ENCODE data around the gene SFMBT2.

Gene SFMBT2

DNA sequence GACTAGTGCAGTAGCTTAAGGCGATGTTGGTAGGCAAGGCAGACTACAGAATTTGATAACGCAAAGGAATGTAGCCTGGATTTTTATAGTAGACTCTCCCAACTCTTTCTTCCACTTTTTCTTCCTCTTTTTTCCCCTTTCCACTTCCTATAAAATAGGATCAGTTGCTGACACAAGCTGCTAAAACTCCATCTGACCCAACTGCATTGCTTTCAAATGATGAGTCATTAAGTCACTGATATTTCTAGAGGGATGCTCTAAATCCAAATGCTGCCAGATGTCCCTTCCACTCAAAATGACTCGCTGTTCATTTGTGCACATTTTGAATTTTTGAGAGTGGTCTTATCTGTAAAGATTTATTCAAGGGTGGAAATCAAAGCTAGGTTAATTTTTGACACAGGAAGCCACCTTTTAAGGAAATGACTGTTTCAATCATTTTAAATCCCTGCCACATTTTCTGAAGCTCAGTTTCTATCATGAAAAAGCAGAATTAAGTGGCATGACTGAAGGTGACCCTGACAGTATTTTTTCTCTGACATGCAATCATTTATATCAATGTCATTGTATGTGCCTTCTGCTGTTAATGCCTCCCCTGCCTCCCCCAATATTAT lies 25.8 kb upstream of the SFMBT2 start:
- in situ Hi-C loops (cut with HindIII; ENCODE audit: low pct_unique_long_range_greater_than_20kb, low sequenced_read_pairs) = no loop called here
- TF ChIP-seq JUND (IDR thresholded peaks at IDR 0.05; ENCODE audit: low read depth) = no peak

DNA sequence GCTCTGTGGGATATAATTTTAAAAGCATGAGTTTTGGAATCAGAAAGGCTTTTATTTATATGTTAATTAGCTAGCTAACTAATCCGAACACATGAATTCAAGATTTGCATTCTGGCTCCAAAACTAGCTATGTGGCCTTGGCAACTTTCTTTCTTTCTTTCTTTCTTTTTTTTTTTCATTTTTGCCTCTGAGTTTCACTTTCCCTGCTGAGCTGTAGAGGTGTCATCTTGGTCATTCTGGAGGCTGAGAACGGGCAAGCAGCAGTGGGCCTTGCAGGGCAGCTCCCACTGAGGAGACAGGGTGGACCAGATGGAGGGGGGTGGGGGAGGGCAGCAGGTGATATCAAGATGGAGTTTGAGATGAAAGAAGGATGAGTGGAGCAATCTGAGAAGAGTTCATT lies 24.8 kb upstream of the SFMBT2 start:
- in situ Hi-C loops (cut with HindIII; ENCODE audit: low pct_unique_long_range_greater_than_20kb, low sequenced_read_pairs) = no loop called here
- no peak for TF ChIP-seq JUND (IDR thresholded peaks at IDR 0.05; ENCODE audit: low read depth)
- no peak for DNase-seq (ENCODE audit: low read depth in 1 of 2, low spot score in 1 of 2)

More for the DNA sequence above, 25.8 kb upstream of the SFMBT2 start:
- DNase-seq (ENCODE audit: low read depth in 1 of 2, low spot score in 1 of 2) = no peak

DNA sequence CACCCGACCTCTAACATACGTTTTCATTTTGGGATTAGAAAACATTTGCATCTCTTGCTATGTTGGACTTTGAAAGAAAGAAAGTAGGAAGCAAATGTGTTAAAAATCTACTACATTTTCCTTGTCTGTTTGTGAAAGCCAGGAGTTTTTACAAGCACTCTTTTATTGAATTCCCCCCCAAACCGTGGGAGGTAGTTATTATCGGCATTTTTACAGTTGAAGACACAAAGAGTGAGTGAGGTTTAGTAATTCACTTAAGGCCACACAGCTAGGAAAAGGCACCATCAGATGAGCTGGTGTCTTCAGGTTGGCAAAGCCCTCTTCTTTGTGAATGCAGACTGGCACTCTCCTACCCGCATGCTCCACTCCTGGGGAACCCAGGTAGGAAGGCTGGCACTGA lies 23.5 kb upstream of the SFMBT2 start:
- in situ Hi-C loops (cut with HindIII; ENCODE audit: low pct_unique_long_range_greater_than_20kb, low sequenced_read_pairs) = no loop called here
- TF ChIP-seq JUND (IDR thresholded peaks at IDR 0.05; ENCODE audit: low read depth) = no peak
- no peak for DNase-seq (ENCODE audit: low read depth in 1 of 2, low spot score in 1 of 2)

DNA sequence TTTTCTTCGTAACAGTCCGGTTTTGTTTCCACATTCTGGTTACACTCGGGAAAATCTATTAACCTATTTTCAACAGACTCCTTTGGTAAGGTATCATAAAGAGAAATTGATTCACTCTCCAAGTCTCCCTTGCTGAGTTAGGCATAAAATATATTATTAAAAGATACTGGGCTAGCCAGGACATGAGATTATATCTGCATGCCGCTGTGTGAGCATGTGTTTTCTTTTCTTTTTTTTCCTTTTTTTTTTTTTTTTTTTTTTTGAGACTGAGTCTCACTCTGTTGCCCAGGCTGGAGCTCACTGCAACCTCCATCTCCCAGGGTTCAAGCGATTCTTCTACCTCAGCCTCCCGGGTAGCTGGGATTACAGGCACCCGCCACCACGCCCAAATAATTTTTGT lies 23.0 kb upstream of the SFMBT2 start:
- DNase-seq (ENCODE audit: low read depth in 1 of 2, low spot score in 1 of 2) = no peak
- no peak for TF ChIP-seq JUND (IDR thresholded peaks at IDR 0.05; ENCODE audit: low read depth)
- in situ Hi-C loops (cut with HindIII; ENCODE audit: low pct_unique_long_range_greater_than_20kb, low sequenced_read_pairs) = no loop called here

DNA sequence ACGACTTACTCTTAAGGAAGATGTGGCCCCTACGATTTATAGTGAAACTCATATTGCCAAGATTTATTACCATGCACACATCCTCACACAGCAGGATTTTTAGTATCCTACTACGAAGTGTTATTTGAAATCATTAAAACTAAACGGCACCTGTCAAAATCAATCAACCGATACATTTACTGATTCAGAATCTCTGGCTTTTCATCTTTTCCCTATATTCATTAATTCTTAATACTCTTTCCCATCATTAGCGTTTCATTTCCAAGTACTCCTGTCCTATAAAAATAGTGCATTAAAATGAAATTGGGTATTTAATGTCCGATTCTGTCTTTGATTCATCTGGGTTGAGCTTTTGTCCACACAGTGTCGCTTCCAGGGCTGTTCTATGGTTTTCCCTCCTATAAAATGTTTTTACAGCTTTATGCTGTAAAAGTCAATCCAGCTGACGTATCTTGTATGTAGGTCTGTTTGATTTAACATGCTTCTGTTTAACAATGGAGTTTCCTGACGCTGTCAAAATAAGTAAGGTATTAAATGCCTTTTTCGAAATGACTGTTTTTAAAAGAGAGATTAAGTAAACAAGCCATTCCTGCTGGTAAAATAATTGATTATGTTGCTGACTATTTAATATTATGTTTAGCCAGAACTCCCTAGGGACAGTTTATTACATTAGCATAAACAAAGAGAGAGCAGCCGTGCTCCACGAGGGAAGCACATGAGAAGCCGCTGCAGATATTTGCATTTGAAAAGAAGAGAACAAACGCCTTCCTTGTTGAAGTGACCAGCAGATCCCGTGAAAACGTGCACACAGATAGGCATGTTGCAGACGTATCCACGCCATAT lies 22.3 kb upstream of the SFMBT2 start:
- no peak for TF ChIP-seq JUND (IDR thresholded peaks at IDR 0.05; ENCODE audit: low read depth)
- peak in 1 of 2 experiments; percentile 22 for DNase-seq (ENCODE audit: low read depth in 1 of 2, low spot score in 1 of 2)
- in situ Hi-C loops (cut with HindIII; ENCODE audit: low pct_unique_long_range_greater_than_20kb, low sequenced_read_pairs) = no loop called here

DNA sequence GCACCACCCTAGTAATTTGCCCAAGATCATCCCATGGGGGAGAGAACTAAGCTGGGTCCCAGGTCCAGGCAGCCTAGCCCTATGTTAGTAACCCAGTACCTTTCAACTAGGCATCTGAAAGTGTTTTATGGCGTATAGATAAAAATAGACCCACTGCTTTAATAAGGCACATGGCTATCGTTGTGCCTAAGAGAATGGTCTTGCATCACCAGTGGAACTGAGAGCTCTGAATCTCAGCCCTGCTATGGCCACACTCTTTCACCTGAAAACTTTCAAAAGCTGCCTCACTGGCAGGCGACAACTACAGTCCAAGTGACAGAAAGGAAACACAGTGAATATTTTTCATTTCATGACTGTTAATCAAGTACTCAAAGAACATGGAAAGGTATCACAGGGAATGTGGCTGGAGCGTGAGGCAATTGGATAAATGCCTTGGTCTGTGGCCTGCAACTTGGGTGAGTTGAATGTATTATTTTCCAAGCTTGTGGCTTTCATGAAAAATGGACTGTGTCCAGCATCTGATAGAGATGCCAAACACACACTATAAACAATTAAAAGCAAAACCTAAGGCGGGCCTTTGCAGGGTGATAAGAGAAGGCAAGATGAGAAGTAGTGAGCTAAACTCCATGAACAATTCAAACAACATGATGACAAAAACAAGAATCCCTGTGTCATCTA lies 18.0 kb upstream of the SFMBT2 start:
- no peak for DNase-seq (ENCODE audit: low read depth in 1 of 2, low spot score in 1 of 2)
- in situ Hi-C loops (cut with HindIII; ENCODE audit: low pct_unique_long_range_greater_than_20kb, low sequenced_read_pairs) = no loop called here
- TF ChIP-seq JUND (IDR thresholded peaks at IDR 0.05; ENCODE audit: low read depth) = no peak

DNA sequence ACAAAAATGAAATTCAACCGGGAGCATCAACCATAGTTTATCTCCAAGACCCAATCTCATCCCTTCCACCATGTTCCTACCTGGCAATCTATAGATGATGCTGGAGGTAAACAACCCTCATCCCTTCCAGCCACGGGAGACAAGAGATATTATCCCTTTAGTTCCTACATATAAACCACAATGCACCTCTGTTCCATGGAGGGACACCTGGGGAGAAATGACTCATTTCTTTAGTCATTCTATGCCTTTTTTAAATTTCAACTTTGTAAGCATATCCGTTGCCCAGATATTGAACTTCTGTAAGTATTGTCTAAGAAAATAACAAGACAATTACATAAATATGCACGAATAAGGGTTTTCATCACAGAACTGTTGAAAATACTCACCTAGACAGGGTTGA lies 15.5 kb upstream of the SFMBT2 start:
- no peak for DNase-seq (ENCODE audit: low read depth in 1 of 2, low spot score in 1 of 2)
- no peak for TF ChIP-seq JUND (IDR thresholded peaks at IDR 0.05; ENCODE audit: low read depth)
- in situ Hi-C loops (cut with HindIII; ENCODE audit: low pct_unique_long_range_greater_than_20kb, low sequenced_read_pairs) = no loop called here

DNA sequence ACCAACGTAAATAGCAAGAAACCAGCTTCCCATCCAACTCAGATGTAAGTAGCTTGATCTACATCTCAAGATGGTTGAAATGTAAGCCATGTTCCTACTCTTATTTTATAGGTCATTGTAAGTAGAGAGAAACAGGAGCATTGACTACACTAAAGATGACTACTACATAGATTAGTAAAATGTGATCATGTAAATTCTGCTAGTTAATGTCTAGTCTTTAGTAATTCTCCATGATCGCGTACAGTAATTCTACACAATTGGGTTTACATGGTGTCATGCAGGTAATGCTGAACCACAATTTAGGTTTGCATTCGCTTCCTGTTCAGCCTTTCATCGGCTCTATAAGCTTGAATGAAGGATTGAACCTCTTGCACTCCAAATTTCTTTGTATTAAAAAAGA lies 14.9 kb upstream of the SFMBT2 start:
- TF ChIP-seq JUND (IDR thresholded peaks at IDR 0.05; ENCODE audit: low read depth) = no peak
- in situ Hi-C loops (cut with HindIII; ENCODE audit: low pct_unique_long_range_greater_than_20kb, low sequenced_read_pairs) = no loop called here

DNA sequence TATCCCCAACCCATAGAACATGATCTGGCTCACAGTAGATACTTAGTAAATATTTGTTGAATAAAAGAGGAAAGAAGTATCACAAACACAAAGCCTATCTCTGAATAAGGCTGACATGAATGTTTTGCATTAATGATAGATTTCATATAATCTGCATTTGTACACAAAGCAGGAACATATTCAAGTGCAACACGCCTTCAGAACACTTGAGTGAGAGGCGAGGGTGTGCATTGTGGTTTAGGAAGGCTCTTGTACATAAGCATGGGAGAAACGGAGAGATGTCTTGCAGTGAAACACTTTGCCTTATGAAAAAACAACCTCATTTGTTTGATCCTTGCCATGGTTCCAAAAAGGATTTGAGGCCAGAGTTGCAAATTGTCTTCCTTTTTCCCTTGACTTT lies 14.1 kb upstream of the SFMBT2 start:
- in situ Hi-C loops (cut with HindIII; ENCODE audit: low pct_unique_long_range_greater_than_20kb, low sequenced_read_pairs) = no loop called here
- no peak for DNase-seq (ENCODE audit: low read depth in 1 of 2, low spot score in 1 of 2)
- no peak for TF ChIP-seq JUND (IDR thresholded peaks at IDR 0.05; ENCODE audit: low read depth)

More for the DNA sequence above, 14.9 kb upstream of the SFMBT2 start:
- no peak for DNase-seq (ENCODE audit: low read depth in 1 of 2, low spot score in 1 of 2)

DNA sequence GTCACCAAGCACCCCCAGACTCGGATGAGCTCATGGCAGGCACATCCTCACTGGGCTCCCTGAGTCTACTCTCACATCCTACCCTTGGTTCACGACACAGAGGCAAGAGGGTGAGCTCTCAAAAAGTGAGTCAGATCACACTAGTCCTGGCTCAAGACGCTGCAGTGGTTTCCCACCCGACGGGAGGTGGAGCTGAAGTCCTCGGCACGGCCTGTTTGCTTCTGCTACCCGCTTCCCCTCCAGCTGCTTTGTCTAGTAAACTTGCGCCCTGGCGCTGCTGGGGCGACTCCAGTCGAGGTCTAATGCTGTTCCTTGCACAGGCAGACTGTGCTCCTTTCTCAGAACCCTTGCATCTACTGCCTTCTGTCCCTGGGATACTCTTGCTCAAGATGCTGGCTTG lies 13.5 kb upstream of the SFMBT2 start:
- no peak for DNase-seq (ENCODE audit: low read depth in 1 of 2, low spot score in 1 of 2)
- in situ Hi-C loops (cut with HindIII; ENCODE audit: low pct_unique_long_range_greater_than_20kb, low sequenced_read_pairs) = no loop called here
- no peak for TF ChIP-seq JUND (IDR thresholded peaks at IDR 0.05; ENCODE audit: low read depth)

DNA sequence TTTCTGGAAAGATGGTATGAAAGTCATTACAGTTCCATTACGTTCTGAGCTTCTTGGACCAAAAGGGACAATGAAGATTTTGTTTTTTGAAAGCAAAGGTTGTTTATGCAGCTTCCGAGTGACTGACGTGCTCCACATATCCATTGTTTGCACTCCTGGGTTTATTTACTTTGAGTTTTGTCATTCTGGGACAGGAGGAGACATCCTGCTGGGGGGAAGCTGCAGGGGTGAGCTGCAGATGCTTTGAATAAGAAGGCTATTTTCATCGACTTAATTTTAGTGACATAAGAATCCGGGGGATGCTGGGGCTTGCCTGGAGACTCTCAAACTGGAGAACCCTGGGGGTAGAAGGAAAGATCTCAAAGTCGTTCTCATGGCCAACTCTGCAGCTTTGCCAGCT lies 12.7 kb upstream of the SFMBT2 start:
- no peak for DNase-seq (ENCODE audit: low read depth in 1 of 2, low spot score in 1 of 2)
- in situ Hi-C loops (cut with HindIII; ENCODE audit: low pct_unique_long_range_greater_than_20kb, low sequenced_read_pairs) = no loop called here
- TF ChIP-seq JUND (IDR thresholded peaks at IDR 0.05; ENCODE audit: low read depth) = no peak

DNA sequence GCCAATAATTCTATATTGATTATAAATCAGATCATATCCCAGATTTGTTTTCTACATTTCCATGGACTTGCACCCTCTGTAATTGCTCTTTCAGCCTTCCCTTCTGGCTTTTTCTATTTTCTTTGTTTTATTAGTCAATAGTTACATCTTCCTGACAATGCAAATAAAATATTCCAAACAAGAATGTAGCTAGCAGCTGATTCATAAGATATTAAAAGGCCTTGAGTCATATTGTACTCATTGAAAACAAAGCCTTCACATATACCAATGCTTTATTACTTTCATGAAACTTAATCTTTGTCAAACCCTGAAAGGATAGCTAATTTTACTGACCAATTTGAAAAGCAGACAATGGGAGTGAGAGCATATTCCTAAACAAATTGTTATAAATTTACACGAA lies 10.7 kb upstream of the SFMBT2 start:
- no peak for TF ChIP-seq JUND (IDR thresholded peaks at IDR 0.05; ENCODE audit: low read depth)
- no peak for DNase-seq (ENCODE audit: low read depth in 1 of 2, low spot score in 1 of 2)
- in situ Hi-C loops (cut with HindIII; ENCODE audit: low pct_unique_long_range_greater_than_20kb, low sequenced_read_pairs) = no loop called here

DNA sequence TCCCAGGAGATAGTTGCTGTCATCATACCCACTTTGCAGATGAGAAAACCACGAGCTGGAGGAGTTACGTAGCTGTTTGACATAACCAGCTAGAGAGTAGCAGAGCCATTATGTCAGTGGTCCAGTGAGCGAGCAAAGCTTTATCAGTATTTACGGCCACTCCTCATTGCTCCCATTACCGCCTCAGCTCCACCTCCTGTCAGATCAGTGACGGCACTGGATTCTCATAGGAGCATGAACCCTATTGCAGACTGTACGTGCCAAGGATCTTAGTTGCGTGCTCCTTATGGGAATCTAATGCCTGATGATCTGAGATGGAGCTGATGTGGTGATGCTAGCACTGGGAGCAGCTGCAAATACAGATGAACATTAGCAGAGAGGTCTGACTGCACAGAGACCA lies 9.2 kb upstream of the SFMBT2 start:
- no peak for TF ChIP-seq JUND (IDR thresholded peaks at IDR 0.05; ENCODE audit: low read depth)
- DNase-seq (ENCODE audit: low read depth in 1 of 2, low spot score in 1 of 2) = no peak
- in situ Hi-C loops (cut with HindIII; ENCODE audit: low pct_unique_long_range_greater_than_20kb, low sequenced_read_pairs) = no loop called here
